ENCODE results near the gene POLR3GL. TPM values are rescaled to one million over a fixed set of nuclear protein-coding genes. Genes with fewer than 3 reads are reported as not detected.
"Not testable (repeated sequence)": the region's sequence is repeated elsewhere in the genome, so short reads cannot be mapped to it uniquely, and the experiment has no call there.

Gene POLR3GL
- total RNA-seq, 1 experiment from 2014 or later, result 8.3 TPM

DNA sequence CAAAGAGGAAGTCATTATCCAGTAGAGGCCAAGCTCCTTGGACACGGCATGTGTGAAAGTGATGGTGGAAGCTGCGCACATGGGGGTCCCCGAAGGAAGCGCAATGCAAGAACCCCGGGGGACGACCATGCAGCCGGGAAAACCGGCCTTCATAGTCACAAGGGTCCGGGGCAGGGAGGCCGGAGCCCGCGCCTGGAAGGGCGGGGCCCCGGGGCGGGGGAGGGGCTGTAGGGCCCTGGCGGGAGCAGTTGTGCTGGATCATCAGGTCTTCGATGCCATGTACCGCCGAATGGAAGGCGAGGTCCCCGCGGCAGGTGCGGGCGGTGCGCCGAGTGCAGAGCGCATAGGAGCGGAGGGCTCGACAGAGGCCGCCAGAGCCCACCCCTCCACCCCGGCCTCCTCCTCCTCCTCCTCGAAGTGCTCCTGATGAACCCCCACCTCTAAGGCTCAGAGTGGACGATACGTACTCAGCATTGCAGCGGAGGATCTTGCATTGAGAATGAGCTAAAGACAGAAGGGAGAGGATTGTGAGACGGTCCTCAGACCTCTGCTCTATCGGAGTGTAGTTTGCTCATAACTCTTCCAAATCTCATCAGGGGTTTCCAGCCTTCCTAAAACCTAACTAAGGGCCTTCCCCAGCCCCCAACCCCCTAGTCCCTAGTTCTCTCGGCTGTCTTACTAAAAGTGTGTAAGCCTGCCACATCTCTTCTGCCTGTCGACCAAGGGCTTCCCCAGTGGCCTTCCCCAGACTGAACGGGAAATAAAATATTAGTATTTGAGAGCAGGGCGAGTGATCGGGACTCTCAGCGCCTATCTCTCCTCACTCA, 55.0 kb downstream of the POLR3GL start:
- no peak for DNase-seq (ENCODE audit: low read depth)

DNA sequence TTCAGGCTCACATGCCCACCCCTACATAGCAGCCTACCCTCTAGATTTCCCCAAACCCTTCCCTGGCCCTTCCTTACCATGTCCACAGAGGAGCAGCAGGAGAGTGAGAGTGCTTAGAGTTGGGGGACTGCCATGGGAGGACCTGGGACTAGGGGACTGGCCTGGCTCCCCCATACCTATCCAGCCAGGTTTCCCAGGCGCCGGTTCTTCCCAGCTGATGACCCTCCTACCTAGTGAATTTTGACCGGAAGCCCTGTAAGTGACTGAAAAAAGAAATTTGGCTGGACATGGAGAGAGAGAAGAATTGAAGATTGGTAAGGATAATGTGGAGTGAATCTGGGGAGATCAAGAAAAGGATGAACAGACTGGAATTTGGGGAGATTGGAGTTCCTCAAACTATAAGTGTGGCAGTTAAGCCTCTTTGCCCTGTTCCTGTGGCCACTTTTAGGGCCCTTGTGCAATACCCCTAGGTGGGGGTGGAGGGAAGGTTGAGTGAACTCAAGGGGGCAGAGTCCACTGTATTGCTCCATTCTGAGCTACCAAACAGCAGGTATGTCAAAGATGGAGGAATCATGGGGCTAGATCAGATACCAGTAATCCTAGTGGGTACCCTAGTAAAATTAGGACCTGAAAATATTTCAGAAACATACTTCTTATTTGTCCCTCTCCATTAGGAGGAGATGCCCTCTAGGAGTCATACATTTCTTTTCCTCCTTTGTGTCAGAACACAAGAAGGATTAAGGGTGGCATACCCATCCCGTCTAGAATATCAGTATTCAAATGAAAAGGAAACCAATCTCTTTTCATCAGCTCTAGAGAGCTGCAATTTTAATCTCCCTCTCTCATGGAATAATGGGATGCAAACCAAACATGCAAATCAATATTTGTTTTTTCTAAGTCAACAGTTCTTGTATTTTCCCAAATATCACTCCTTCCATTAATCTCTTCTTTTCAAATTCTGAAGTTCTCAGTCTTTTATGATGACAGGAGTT, 55.9 kb downstream of the POLR3GL start:
- DNase-seq (ENCODE audit: low read depth), result no peak

DNA sequence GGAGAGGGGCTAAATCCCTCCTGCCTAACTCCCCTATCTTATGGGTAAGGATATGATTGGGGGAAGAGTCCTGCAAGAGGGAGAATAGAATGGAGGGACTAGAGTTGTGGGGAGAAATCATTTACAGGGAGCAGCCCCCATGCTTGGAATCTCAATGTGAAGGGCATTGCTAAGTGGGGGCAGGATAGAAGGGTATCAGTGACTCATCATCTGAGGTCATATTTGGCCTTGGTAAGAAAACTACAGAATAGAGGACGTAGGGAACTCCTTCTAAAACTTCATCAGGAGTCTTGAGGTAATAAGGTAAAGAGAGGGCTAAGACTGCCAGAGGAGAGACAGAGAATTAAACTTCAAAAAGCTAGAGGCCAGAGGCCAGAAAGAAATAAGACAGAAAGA, 56.6 kb downstream of the POLR3GL start:
- DNase-seq (ENCODE audit: low read depth), result no peak

DNA sequence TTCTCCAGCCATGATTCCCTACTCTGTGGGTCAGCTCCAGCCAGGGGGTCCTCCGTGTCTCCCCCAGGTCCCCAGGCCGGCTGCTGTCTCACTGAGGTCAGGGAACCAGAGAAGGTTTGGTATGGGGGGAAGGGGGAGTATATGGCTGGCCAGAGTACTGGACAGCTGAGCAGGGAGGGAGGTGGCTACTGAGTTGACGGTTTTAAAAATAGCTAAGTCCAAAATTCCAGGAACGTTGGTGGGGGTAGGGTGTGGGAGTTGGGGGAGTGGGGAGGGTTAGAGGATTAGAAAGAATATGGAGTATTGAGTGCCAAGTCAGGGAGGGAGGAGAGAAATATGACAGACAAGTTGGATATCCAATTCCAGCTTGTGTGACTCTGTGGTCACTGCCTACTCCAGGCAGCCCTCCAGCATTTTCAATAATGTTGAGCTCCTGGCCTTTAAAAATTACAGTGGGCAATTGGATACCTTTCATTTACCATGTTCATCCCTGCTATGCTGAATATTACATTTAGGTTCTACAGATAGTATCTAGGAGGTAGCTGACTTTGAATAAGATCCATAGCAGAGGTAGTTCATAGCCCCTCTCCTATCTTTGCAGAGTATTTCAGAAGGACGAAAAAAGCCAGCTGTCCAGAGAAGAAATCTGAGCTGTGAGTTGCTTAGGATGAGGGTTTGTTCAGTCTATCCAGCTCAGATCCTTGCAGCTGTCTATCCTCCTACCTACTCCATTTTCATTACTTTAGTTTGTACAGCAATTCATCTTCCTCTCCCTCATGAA, 57.3 kb downstream of the POLR3GL start, which contains the start of gene HJV:
HJV (minus strand) TSS at position 114 of the 781 bp plus-strand sequence. CDS start 1,504 bp downstream, outside the sequence.
- DNase-seq (ENCODE audit: low read depth), result no peak

DNA sequence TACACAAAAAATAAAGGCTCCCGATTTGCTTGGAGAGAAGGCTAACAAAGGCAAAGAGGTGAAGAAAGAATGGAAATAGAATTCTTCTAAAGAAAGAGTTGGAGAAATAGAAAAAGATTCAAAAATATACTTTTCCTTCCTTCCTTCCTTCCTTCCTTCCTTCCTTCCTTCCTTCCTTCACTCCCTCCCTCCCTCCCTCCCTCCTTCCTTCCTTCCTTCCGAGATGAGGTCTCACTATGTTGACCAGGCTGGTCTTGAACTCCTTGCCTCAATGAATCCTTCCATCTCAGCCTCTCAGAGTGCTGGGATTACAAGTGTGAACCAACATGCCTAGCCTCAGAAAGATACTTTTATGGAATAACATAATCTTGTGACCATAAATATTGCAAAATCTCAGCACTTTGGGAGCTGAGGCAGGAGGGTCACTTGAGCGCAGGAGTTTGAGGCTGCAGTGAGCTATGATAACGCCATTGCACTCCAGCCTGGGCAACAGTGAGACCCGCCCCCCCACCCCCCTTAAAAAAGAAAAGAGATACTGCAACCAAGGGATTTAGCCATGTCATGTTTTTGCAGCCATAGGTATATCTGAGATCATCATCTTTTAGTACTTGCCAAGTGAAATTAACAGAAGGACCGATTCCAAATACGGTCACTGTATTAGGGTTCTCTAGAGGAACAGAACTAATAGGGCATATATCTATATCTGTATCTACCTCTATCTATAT, 58.1 kb downstream of the POLR3GL start:
- no peak for DNase-seq (ENCODE audit: low read depth)

DNA sequence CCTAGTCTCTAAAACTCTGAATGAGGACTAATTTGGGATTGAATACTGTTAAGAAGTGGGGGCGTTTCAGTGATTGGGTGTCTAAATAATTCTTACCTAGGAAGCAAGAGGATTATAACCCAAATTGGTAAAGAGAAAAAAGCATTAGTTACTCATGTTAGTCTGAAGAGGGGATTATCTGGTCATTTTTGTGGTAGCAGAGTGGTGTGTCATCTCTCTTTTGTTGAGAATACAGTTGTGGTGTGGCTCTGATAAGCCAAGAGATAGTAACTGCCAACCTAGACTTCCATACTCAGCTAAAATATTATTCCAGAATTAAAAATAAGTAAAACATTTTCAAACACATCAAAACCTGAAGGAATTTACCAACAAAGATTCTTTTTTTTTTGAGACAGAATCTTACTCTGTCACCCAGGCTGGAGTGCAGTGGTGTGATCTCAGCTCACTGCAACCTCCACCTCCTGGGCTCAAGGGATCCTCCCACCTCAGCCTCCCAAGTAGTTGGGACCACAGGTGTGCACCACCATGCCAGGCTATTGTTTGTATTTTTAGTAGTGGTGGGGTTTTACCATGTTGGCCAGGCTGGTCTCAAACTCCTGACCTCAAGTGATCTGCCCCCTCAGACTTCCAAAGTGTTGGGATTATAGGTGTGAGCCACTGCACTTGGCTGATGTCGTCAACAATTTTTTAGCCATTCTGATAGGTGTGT, 61.5 kb downstream of the POLR3GL start:
- DNase-seq (ENCODE audit: low read depth), result not testable (repeated sequence)

DNA sequence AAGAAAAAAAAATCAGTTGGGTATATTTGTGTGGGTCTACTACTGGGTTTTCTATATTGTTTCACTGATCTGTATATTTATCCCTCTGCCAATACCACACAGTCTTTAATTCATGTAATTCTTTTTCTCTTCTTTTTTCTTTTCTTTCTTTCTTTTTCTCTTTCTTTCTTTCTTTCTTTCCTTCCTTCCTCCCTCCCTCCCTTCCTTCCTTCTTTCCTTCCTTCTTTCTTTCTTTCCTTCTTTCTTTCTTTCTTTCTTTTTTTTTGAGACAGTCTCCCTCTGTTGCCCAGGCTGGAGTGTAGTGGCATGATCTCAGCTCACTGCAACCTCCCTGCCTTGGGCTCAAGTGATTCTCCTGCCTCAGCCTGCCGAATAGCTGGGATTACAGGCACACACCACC, 62.2 kb downstream of the POLR3GL start:
- DNase-seq (ENCODE audit: low read depth), result not testable (repeated sequence)

Other genes starting within 250 kb of the POLR3GL start
- gene CD160, start 245.2 kb upstream of the POLR3GL start, total RNA-seq (2014; rRNA removed; shearing (Covaris generic)), result not detected in 2 replicates
- 7.5 and 9.3 TPM in 2 replicates for gene RNF115, start 140.6 kb upstream of the POLR3GL start, total RNA-seq (2014; rRNA removed; shearing (Covaris generic))
- gene POLR3C, start 140.5 kb upstream of the POLR3GL start, total RNA-seq (2014; rRNA removed; shearing (Covaris generic)), result 51.1 and 56.4 TPM in 2 replicates
- 5.8 and 7.2 TPM in 2 replicates for gene NUDT17, start 119.1 kb upstream of the POLR3GL start, total RNA-seq (2014; rRNA removed; shearing (Covaris generic))
- gene PIAS3, start 105.6 kb upstream of the POLR3GL start, total RNA-seq (2014; rRNA removed; shearing (Covaris generic)), result 11.7 and 19.8 TPM in 2 replicates
- gene ANKRD35, start 78.8 kb upstream of the POLR3GL start, total RNA-seq (2014; rRNA removed; shearing (Covaris generic)), result 0.08 TPM in 1 of 2 replicates, not detected in the other
- 9.1 and 9.4 TPM in 2 replicates for gene ITGA10, start 54.6 kb upstream of the POLR3GL start, total RNA-seq (2014; rRNA removed; shearing (Covaris generic))
- 17.8 and 21.8 TPM in 2 replicates for gene PEX11B, start 46.0 kb upstream of the POLR3GL start, total RNA-seq (2014; rRNA removed; shearing (Covaris generic))
- gene RBM8A, start 37.2 kb upstream of the POLR3GL start, total RNA-seq (2014; rRNA removed; shearing (Covaris generic)), result 174 and 199 TPM in 2 replicates
- 16.3 and 24.7 TPM in 2 replicates for gene LIX1L, start 6.7 kb upstream of the POLR3GL start, total RNA-seq (2014; rRNA removed; shearing (Covaris generic))
- 0.94 and 1.1 TPM in 2 replicates for gene ANKRD34A, start 115 bp upstream of the POLR3GL start, total RNA-seq (2014; rRNA removed; shearing (Covaris generic))
- gene TXNIP, start 31.9 kb downstream of the POLR3GL start, total RNA-seq (2014; rRNA removed; shearing (Covaris generic)), result 10.4 and 11.9 TPM in 2 replicates
- not detected in 2 replicates for gene HJV, start 57.0 kb downstream of the POLR3GL start, total RNA-seq (2014; rRNA removed; shearing (Covaris generic))
- 0.96 and 1.2 TPM in 2 replicates for gene NBPF10, start 180.1 kb downstream of the POLR3GL start, total RNA-seq (2014; rRNA removed; shearing (Covaris generic))